Measurements from ENCODE around the gene COLGALT1. TPM values are rescaled to one million over a fixed set of nuclear protein-coding genes. Genes with fewer than 3 reads are reported as not detected.

Gene COLGALT1
- total RNA-seq, 6 donors from 2014 or later = 58.3 to 151 (median 116) TPM

- WGBS, 2 donors = 1 to 2% methylated on average over 25 to 54 of the region's 82 CpGs
- peak overlapping the region; percentile 27 to 58 (median 49) for H3K4me3 ChIP-seq
- ATAC-seq (ENCODE audit: low FRiP score in 2 of 2) (peak; percentile 95 to 96), DNase-seq (peak; percentile 94 to 98)
- H3K9me3 ChIP-seq = no peaks in the 10 kb centered on the region
- H3K27me3 ChIP-seq = no peaks in the 10 kb centered on the region
- H3K27ac ChIP-seq = peak overlapping the region in 3 of 4 donors; percentile 30 to 74 (median 48)
- TF ChIP-seq EP300 (IDR thresholded peaks at IDR 0.05) (no peak), CTCF (IDR thresholded peaks at IDR 0.05) (peak in 5 of 6 experiments; percentile 18 to 54 (median 43)), POLR2A (IDR thresholded peaks at IDR 0.05) (peak in 1 of 4 donors; percentile 19), POLR2AphosphoS5 (IDR thresholded peaks at IDR 0.05) (peak in 1 of 2 donors; percentile 46)
- peaks cover 9 to 14% (median 12%) of the 10 kb centered on the region in 4 donors for H3K4me1 ChIP-seq
- no peaks in the 10 kb centered on the region for H3K36me3 ChIP-seq
Measured at GRCh38 chr19:17539238-17540117, 16.0 kb upstream of the COLGALT1 start.

GRCh38 chr19:17540174-17540573 is 15.3 kb upstream of the COLGALT1 start:
- H3K36me3 ChIP-seq = no peaks in the 10 kb centered on the region
- ATAC-seq (ENCODE audit: low FRiP score in 2 of 2) (no peak), DNase-seq (peak in 1 of 2 donors; percentile 84)
- whole genome bisulfite sequencing, 2 donors = 84 to 100% methylated on average over 2 to 29 of the region's 30 CpGs
- no peaks in the 10 kb centered on the region for H3K9me3 ChIP-seq
- peak overlapping the region in 2 of 4 donors; percentile 7 to 48 for H3K27ac ChIP-seq
- peaks cover 9 to 14% (median 12%) of the 10 kb centered on the region in 4 donors for H3K4me1 ChIP-seq
- peak overlapping the region in 1 of 4 donors; percentile 58 for H3K4me3 ChIP-seq
- TF ChIP-seq POLR2A (IDR thresholded peaks at IDR 0.05) = no peak
- TF ChIP-seq CTCF (IDR thresholded peaks at IDR 0.05) = no peak
- TF ChIP-seq POLR2AphosphoS5 (IDR thresholded peaks at IDR 0.05) = no peak
- no peak for TF ChIP-seq EP300 (IDR thresholded peaks at IDR 0.05)
- no peaks in the 10 kb centered on the region for H3K27me3 ChIP-seq

- ATAC-seq (ENCODE audit: low FRiP score in 2 of 2) = no peak
- Histone ChIP-seq H3K27ac (no peak overlapping the region), H3K27me3 (no peaks in the 10 kb centered on the region), H3K4me1 (peaks cover 9 to 14% (median 12%) of the 10 kb centered on the region in 4 donors), H3K36me3 (no peaks in the 10 kb centered on the region), H3K9me3 (no peaks in the 10 kb centered on the region), H3K4me3 (no peak overlapping the region)
- WGBS, 2 donors = 76 to 89% methylated on average over 4 of the region's 4 CpGs
- DNase-seq = no peak
- no peak for TF ChIP-seq EP300 (IDR thresholded peaks at IDR 0.05)
- no peak for TF ChIP-seq POLR2A (IDR thresholded peaks at IDR 0.05)
- no peak for TF ChIP-seq POLR2AphosphoS5 (IDR thresholded peaks at IDR 0.05)
- no peak for TF ChIP-seq CTCF (IDR thresholded peaks at IDR 0.05)
Measured at GRCh38 chr19:17541184-17541759, 14.2 kb upstream of the COLGALT1 start.

- 87 to 92% methylated on average over 11 to 15 of the region's 15 CpGs for WGBS, 2 donors
- Histone ChIP-seq H3K4me3 (no peak overlapping the region), H3K4me1 (peaks cover 9 to 14% (median 12%) of the 10 kb centered on the region in 4 donors), H3K27ac (no peak overlapping the region), H3K27me3 (no peaks in the 10 kb centered on the region), H3K9me3 (no peaks in the 10 kb centered on the region), H3K36me3 (no peaks in the 10 kb centered on the region)
- DNase-seq = peak in 1 of 2 donors; percentile 60
- no peak for ATAC-seq (ENCODE audit: low FRiP score in 2 of 2)
- TF ChIP-seq POLR2A (IDR thresholded peaks at IDR 0.05) = no peak
- TF ChIP-seq EP300 (IDR thresholded peaks at IDR 0.05) = no peak
- TF ChIP-seq POLR2AphosphoS5 (IDR thresholded peaks at IDR 0.05) = no peak
- TF ChIP-seq CTCF (IDR thresholded peaks at IDR 0.05) = no peak
Measured at GRCh38 chr19:17542042-17542441, 13.4 kb upstream of the COLGALT1 start.
